ENCODE data around the gene CHCHD10.

DNA sequence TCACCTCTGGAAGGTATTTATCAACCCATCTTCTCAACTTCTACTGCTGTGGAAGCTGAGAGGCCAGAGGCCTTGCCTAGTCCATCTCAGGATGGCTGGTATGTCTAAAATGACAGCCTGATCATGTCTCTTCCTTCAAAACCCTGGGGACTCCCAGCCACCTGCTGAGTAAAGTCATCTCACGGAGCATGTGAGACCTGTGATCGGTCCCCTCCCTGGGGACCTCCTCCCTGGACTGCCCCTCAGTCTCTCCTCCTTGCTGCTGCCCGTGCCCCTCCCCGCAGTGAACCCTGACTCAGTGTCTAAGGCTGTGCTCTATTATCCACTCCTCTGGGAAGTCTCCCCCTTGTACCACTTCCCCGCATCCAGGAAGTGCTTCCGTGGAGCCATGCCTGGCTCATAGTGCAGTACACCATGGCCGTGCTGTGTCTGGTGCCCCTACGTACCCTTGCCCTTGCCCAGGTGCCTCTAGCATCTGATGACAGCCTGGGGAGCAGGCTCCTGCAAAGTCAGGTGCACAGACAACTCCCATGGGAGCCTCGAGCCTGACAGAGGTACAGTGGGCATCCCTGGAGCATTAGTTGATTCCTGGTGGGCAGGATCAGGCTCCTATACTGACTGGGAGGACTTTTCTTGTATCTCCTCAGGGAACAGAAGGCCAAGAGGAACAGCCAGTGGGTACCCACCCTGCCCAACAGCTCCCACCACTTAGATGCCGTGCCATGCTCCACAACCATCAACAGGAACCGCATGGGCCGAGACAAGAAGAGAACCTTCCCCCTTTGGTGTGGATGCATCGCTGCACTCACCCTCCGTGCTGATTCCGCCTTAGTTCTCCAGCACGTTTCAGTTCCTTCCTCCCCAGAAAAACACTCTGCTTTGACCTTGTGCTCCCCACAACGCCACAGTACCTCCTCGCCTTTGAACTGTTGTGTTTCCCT, 32.8 kb upstream of the CHCHD10 start:
- TF ChIP-seq POLR2A (IDR thresholded peaks at IDR 0.05; ENCODE audit: low read length) = no peak
- no peak for TF ChIP-seq GATA1 (IDR thresholded peaks at IDR 0.05; ENCODE audit: low read depth, low read length)
